ENCODE results near the gene DUSP18.
"Not testable (repeated sequence)": the region's sequence is repeated elsewhere in the genome, so short reads cannot be mapped to it uniquely, and the experiment has no call there.

DUSP18 gene

GRCh38 chr22:30679895-30680690 is 12.4 kb upstream of the DUSP18 start:
- DNase-seq (ENCODE audit: low read depth): not testable (repeated sequence)

- not testable (repeated sequence) for DNase-seq (ENCODE audit: low read depth)
Measured at GRCh38 chr22:30676565-30676964, 8.9 kb upstream of the DUSP18 start.

- no peak for DNase-seq (ENCODE audit: low read depth)
Measured at GRCh38 chr22:30675436-30675835, 7.8 kb upstream of the DUSP18 start.

GRCh38 chr22:30674482-30674881 is 6.8 kb upstream of the DUSP18 start:
- DNase-seq (ENCODE audit: low read depth): no peak

GRCh38 chr22:30673136-30673535 is 5.5 kb upstream of the DUSP18 start:
- DNase-seq (ENCODE audit: low read depth): no peak

GRCh38 chr22:30671071-30671470 is 3.4 kb upstream of the DUSP18 start:
- no peak for DNase-seq (ENCODE audit: low read depth)

- DNase-seq (ENCODE audit: low read depth): no peak
Measured at GRCh38 chr22:30668386-30668710, 673 bp upstream of the DUSP18 start.

GRCh38 chr22:30667107-30667493 is 575 bp downstream of the DUSP18 start:
- DNase-seq (ENCODE audit: low read depth): no peak

GRCh38 chr22:30665786-30666185 is 1.9 kb downstream of the DUSP18 start:
- DNase-seq (ENCODE audit: low read depth): no peak

GRCh38 chr22:30665266-30665665 is 2.4 kb downstream of the DUSP18 start:
- DNase-seq (ENCODE audit: low read depth): no peak

- no peak for DNase-seq (ENCODE audit: low read depth)
Measured at GRCh38 chr22:30664798-30665197, 2.9 kb downstream of the DUSP18 start.

GRCh38 chr22:30662040-30662439 is 5.6 kb downstream of the DUSP18 start:
- DNase-seq (ENCODE audit: low read depth): no peak

- DNase-seq (ENCODE audit: low read depth): no peak
Measured at GRCh38 chr22:30655532-30655931, 12.1 kb downstream of the DUSP18 start.

GRCh38 chr22:30654361-30654760 is 13.3 kb downstream of the DUSP18 start:
- no peak for DNase-seq (ENCODE audit: low read depth)

GRCh38 chr22:30652852-30653251 is 14.8 kb downstream of the DUSP18 start:
- DNase-seq (ENCODE audit: low read depth): no peak

- DNase-seq (ENCODE audit: low read depth): no peak
Measured at GRCh38 chr22:30650508-30651116, 17.1 kb downstream of the DUSP18 start.

GRCh38 chr22:30649430-30650007 is 18.2 kb downstream of the DUSP18 start:
- peak; percentile 34 for DNase-seq (ENCODE audit: low read depth)

- no peak for DNase-seq (ENCODE audit: low read depth)
Measured at GRCh38 chr22:30648825-30649224, 18.9 kb downstream of the DUSP18 start.

GRCh38 chr22:30647536-30647935 is 20.1 kb downstream of the DUSP18 start:
- DNase-seq (ENCODE audit: low read depth): no peak

GRCh38 chr22:30646518-30647160 is 21.0 kb downstream of the DUSP18 start:
- no peak for DNase-seq (ENCODE audit: low read depth)

- no peak for DNase-seq (ENCODE audit: low read depth)
Measured at GRCh38 chr22:30643055-30643875, 24.4 kb downstream of the DUSP18 start.

GRCh38 chr22:30640839-30641430 is 26.7 kb downstream of the DUSP18 start:
- no peak for DNase-seq (ENCODE audit: low read depth)
